ACC112 (cell line): ENCODE data around the gene BRAF.
"Not testable (repeated sequence)": the region's sequence is repeated elsewhere in the genome, so short reads cannot be mapped to it uniquely, and the experiment has no call there.

ENCODE experiments used
- H2AFZ ChIP-seq: fragments of 200-600 bp; sonication (generic); one replicate; pipeline ENCODE4 v1.6.0; 2017; ENCODE audit warnings: antibody characterized with exemption, low read length; ENCODE audit not compliant: unreplicated experiment
- H3K27ac ChIP-seq: fragments of 200-600 bp; sonication (generic); 2 replicates; pipeline ENCODE4 v1.5.1; 2014; ENCODE audit warnings: low read depth, mild to moderate bottlenecking, antibody characterized with exemption, low read length, moderate library complexity
- H3K27me3 ChIP-seq: fragments of 200-600 bp; sonication (generic); 2 replicates; pipeline ENCODE4 v1.6.1; 2014; ENCODE audit warnings: mild to moderate bottlenecking, antibody characterized with exemption, low read length, moderate library complexity, mixed read lengths; ENCODE audit not compliant: insufficient read depth
- H3K36me3 ChIP-seq: fragments of 200-600 bp; sonication (generic); 2 replicates; pipeline ENCODE4 v1.6.1; 2016; ENCODE audit warnings: mild to moderate bottlenecking, antibody characterized with exemption, low read length, moderate library complexity, mixed read lengths; ENCODE audit not compliant: insufficient read depth
- H3K4me1 ChIP-seq: fragments of 200-600 bp; sonication (generic); one replicate; pipeline ENCODE4 v1.6.1; 2016; ENCODE audit warnings: low read length, mixed read lengths; ENCODE audit not compliant: insufficient read depth, unreplicated experiment, control insufficient read depth
- H3K4me3 ChIP-seq: fragments of 200-600 bp; sonication (generic); 2 replicates; pipeline ENCODE4 v1.5.1; 2014; ENCODE audit warnings: mild to moderate bottlenecking, low read depth, low read length
- H3K79me2 ChIP-seq: fragments of 200-600 bp; sonication (generic); one replicate; pipeline ENCODE4 v1.6.0; 2016; ENCODE audit warnings: low read length; ENCODE audit not compliant: control insufficient read depth, unreplicated experiment, insufficient read depth

BRAF gene

DNA sequence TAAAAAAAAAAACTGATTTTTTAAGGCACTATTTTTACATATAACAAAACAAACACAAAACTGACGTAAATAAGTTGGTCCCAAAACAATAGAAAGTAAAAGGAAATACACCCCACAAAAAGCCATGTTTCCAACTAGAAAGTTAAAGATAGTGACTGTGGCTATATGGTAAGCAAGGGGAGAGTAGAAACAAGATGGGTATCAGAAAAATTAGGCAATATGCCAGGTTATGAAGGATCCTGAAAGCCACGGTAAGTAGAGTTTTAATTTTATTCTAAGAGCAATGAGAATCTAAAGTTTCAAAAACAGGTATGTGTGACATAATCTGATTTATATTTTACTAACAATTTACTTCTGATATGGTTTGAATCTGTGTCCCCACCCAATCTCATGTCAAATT is 61.5 kb downstream of the BRAF start:
- H3K79me2 ChIP-seq = peaks cover 63% of the 10 kb centered on the region
- no peak overlapping the region for H3K4me3 ChIP-seq
- no peaks in the 10 kb centered on the region for H3K27me3 ChIP-seq
- H3K27ac ChIP-seq = no peak overlapping the region
- H2AFZ ChIP-seq = no peak overlapping the region
- H3K4me1 ChIP-seq = no peaks in the 10 kb centered on the region
- H3K36me3 ChIP-seq = no peaks in the 10 kb centered on the region

- no peak overlapping the region for H2AFZ ChIP-seq
- no peaks in the 10 kb centered on the region for H3K4me1 ChIP-seq
- no peaks in the 10 kb centered on the region for H3K36me3 ChIP-seq
- no peaks in the 10 kb centered on the region for H3K27me3 ChIP-seq
- peaks cover 50% of the 10 kb centered on the region for H3K79me2 ChIP-seq
- no peak overlapping the region for H3K4me3 ChIP-seq
- H3K27ac ChIP-seq = no peak overlapping the region
Measured at GRCh38 chr7:140857048-140857447, 67.7 kb downstream of the BRAF start.

- H3K79me2 ChIP-seq = no peaks in the 10 kb centered on the region
Measured at GRCh38 chr7:140841166-140841715, 83.5 kb downstream of the BRAF start.

GRCh38 chr7:140831724-140832123 is 93.0 kb downstream of the BRAF start:
- no peak overlapping the region for H3K27ac ChIP-seq
- 0 out of 2 replicates have a peak, but pooled peaks cover 10% of the 10 kb centered on the region for H3K36me3 ChIP-seq
- no peak overlapping the region for H3K4me3 ChIP-seq
- H3K27me3 ChIP-seq = no peaks in the 10 kb centered on the region
- H3K79me2 ChIP-seq = no peaks in the 10 kb centered on the region
- no peaks in the 10 kb centered on the region for H3K4me1 ChIP-seq
- no peak overlapping the region for H2AFZ ChIP-seq

More at GRCh38 chr7:140841166-140841715, 83.5 kb downstream of the BRAF start:
- H3K4me1 ChIP-seq = no peaks in the 10 kb centered on the region
- no peak overlapping the region for H3K27ac ChIP-seq
- no peak overlapping the region for H3K4me3 ChIP-seq
- H3K36me3 ChIP-seq = peaks cover 5% of the 10 kb centered on the region; the same call in 1 of the 2 replicates
- no peak overlapping the region for H2AFZ ChIP-seq
- no peaks in the 10 kb centered on the region for H3K27me3 ChIP-seq

GRCh38 chr7:140829720-140830119 is 95.0 kb downstream of the BRAF start:
- 0 out of 2 replicates have a peak, but pooled peaks cover 10% of the 10 kb centered on the region for H3K36me3 ChIP-seq

DNA sequence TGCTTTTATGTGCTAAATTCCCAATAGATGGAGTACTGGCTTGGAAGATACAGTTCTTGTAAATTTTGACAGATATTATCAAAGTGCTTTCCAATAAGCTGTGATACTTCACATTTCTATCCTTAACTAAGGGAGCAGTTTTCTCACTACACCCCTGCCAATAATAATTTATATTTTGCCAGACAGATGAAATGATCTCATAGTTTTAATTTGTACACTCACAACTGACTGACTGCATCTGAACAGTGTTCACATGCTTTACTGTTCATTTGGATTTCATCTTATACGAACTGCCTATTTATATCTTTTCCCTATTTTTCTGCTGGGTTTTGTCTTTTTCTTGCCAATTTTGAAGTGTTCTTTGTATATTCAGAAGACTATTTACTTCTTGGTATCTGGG is 96.0 kb downstream of the BRAF start:
- Histone ChIP-seq H3K36me3 (0 out of 2 replicates have a peak, but pooled peaks cover 2% of the 10 kb centered on the region), H3K4me1 (no peaks in the 10 kb centered on the region), H2AFZ (no peak overlapping the region), H3K27ac (no peak overlapping the region), H3K79me2 (no peaks in the 10 kb centered on the region), H3K27me3 (no peaks in the 10 kb centered on the region), H3K4me3 (no peak overlapping the region)

More at GRCh38 chr7:140829720-140830119, 95.0 kb downstream of the BRAF start:
- H3K27me3 ChIP-seq = no peaks in the 10 kb centered on the region
- H3K27ac ChIP-seq = no peak overlapping the region
- no peaks in the 10 kb centered on the region for H3K4me1 ChIP-seq
- H2AFZ ChIP-seq = no peak overlapping the region
- no peaks in the 10 kb centered on the region for H3K79me2 ChIP-seq
- H3K4me3 ChIP-seq = no peak overlapping the region

GRCh38 chr7:140817383-140817782 is 107.3 kb downstream of the BRAF start:
- H2AFZ ChIP-seq, H3K27ac ChIP-seq, H3K4me3 ChIP-seq, H3K79me2 ChIP-seq, H3K36me3 ChIP-seq, H3K27me3 ChIP-seq, H3K4me1 ChIP-seq: not testable (repeated sequence)

- H3K27ac ChIP-seq = no peak overlapping the region
- H3K36me3 ChIP-seq = no peaks in the 10 kb centered on the region
- H3K4me3 ChIP-seq = no peak overlapping the region
- no peaks in the 10 kb centered on the region for H3K27me3 ChIP-seq
- no peaks in the 10 kb centered on the region for H3K79me2 ChIP-seq
- H3K4me1 ChIP-seq = no peaks in the 10 kb centered on the region
- no peak overlapping the region for H2AFZ ChIP-seq
Measured at GRCh38 chr7:140810830-140811556, 113.7 kb downstream of the BRAF start.

DNA sequence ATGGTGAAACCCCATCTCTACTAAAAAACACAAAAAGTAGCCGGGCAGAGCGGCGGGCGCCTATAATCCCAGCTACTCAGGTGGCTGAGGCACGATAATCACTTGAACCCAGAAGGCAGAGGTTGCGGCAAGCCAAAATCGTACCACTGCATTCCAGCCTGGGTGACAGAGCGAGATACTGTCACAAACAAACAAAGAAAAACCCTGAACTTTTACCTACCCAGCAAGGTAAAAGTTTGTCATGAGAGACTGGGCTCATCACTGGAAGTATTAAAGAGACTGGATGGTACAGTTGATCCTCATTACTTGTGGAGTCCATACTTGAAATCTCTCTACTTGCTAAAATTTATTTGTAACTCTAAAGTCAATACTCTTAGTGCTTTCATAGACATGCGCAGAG is 114.3 kb downstream of the BRAF start:
- no peaks in the 10 kb centered on the region for H3K79me2 ChIP-seq
- no peaks in the 10 kb centered on the region for H3K27me3 ChIP-seq
- no peak overlapping the region for H3K4me3 ChIP-seq
- no peaks in the 10 kb centered on the region for H3K4me1 ChIP-seq
- no peak overlapping the region for H3K27ac ChIP-seq
- H2AFZ ChIP-seq = no peak overlapping the region
- no peaks in the 10 kb centered on the region for H3K36me3 ChIP-seq

- no peak overlapping the region for H3K4me3 ChIP-seq
- no peaks in the 10 kb centered on the region for H3K27me3 ChIP-seq
- no peak overlapping the region for H2AFZ ChIP-seq
- peaks cover 12% of the 10 kb centered on the region; the same call in 1 of the 2 replicates for H3K36me3 ChIP-seq
- H3K4me1 ChIP-seq = no peaks in the 10 kb centered on the region
- no peak overlapping the region for H3K27ac ChIP-seq
- no peaks in the 10 kb centered on the region for H3K79me2 ChIP-seq
Measured at GRCh38 chr7:140778975-140779374, 145.8 kb downstream of the BRAF start.

- no peaks in the 10 kb centered on the region for H3K27me3 ChIP-seq
- no peak overlapping the region for H2AFZ ChIP-seq
- no peaks in the 10 kb centered on the region for H3K4me1 ChIP-seq
- no peaks in the 10 kb centered on the region for H3K79me2 ChIP-seq
- H3K27ac ChIP-seq = no peak overlapping the region
- no peak overlapping the region for H3K4me3 ChIP-seq
- H3K36me3 ChIP-seq = peaks cover 12% of the 10 kb centered on the region; the same call in 1 of the 2 replicates
Measured at GRCh38 chr7:140778568-140778967, 146.2 kb downstream of the BRAF start.
